ENCODE measurements around the gene KLHL29. TPM values are rescaled to one million over a fixed set of nuclear protein-coding genes. Genes with fewer than 3 reads are reported as not detected.
A peak's percentile ranks its signal among the peaks of the same experiment; 100 is the strongest.

KLHL29 gene
- polyA plus RNA-seq, 1 of the 3 experiments (the other 2 are of a cell fraction): 4.6 TPM

- TF ChIP-seq RFX5 (IDR thresholded peaks at IDR 0.05; ENCODE audit: low read length): no peak
- TF ChIP-seq EP300 (IDR thresholded peaks at IDR 0.05; ENCODE audit: borderline replicate concordance in 1 of 2, low read depth in 1 of 2, low read length in 1 of 2): peak in 1 of 2 experiments; percentile 73; a peak in 1 of 4 replicates
Measured at GRCh38 chr2:23698721-23699579, 314.0 kb downstream of the KLHL29 start (continued).

- no peaks in the 10 kb centered on the region for H3K9me2 ChIP-seq
Measured at GRCh38 chr2:23699580-23699925, 314.6 kb downstream of the KLHL29 start.

More at GRCh38 chr2:23699580-23699925, 314.6 kb downstream of the KLHL29 start:
- H3K27ac ChIP-seq (ENCODE audit: low read depth in 2 of 2, low read length in 1 of 2): peak overlapping the region in 1 of 2 experiments; percentile 97; a peak in 2 of 4 replicates
- H3K4me1 ChIP-seq (ENCODE audit: control insufficient read depth in 1 of 2, insufficient read depth in 2 of 2, low read depth in 1 of 2, low read length in 1 of 2): peaks cover 11 to 46% of the 10 kb centered on the region in 2 experiments; a peak in 3 of 4 replicates
- no peaks in the 10 kb centered on the region; the same call in 1 of the 2 replicates for H3K9me3 ChIP-seq
- peaks cover 3% of the 10 kb centered on the region for H3F3A ChIP-seq (replicated peaks; ENCODE audit: insufficient read depth)
- no peak overlapping the region; a peak in 1 of 4 replicates for H3K4me3 ChIP-seq (ENCODE audit: low read depth in 2 of 2, low read length in 1 of 2)
- TF ChIP-seq TCF12 (IDR thresholded peaks at IDR 0.05): no peak
- TF ChIP-seq USF1 (IDR thresholded peaks at IDR 0.05; ENCODE audit: borderline replicate concordance, low read depth): no peak
- no peak for TF ChIP-seq ELF1 (IDR thresholded peaks at IDR 0.05)
- no peak for TF ChIP-seq CTCF (IDR thresholded peaks at IDR 0.05)
- TF ChIP-seq SMC3 (IDR thresholded peaks at IDR 0.05; ENCODE audit: low read depth, low read length): no peak
- no peak for TF ChIP-seq PBX3 (IDR thresholded peaks at IDR 0.05)
- no peak for TF ChIP-seq POLR2AphosphoS5 (IDR thresholded peaks at IDR 0.05; ENCODE audit: low read depth, low read length)
- TF ChIP-seq RFX5 (IDR thresholded peaks at IDR 0.05; ENCODE audit: low read length): no peak
- no peak for TF ChIP-seq ZBTB33 (IDR thresholded peaks at IDR 0.05; ENCODE audit: borderline replicate concordance, low read depth)
- no peak for TF ChIP-seq IRF3 (IDR thresholded peaks at IDR 0.05; ENCODE audit: low read depth, low read length)
- no peak for DNase-seq
- H3K79me2 ChIP-seq (ENCODE audit: insufficient read depth): no peaks in the 10 kb centered on the region
- H3K27me3 ChIP-seq (ENCODE audit: insufficient read depth): no peaks in the 10 kb centered on the region
- H2AFZ ChIP-seq (ENCODE audit: low read depth): no peak overlapping the region
- H4K20me1 ChIP-seq (ENCODE audit: insufficient read depth): no peaks in the 10 kb centered on the region
- ChIA-PET CTCF (interaction anchor here (1.0 to 1.2 kb wide), 2 partner anchors 14 to 49 kb away, joined by 3 read pairs; no protein-coding TSS in a partner anchor), POLR2A (interaction anchor here (1.2 kb wide), 1 partner anchor 63 kb away, joined by 4 read pairs; no protein-coding TSS in a partner anchor)
- no peak overlapping the region for H3K9ac ChIP-seq
- H3K4me2 ChIP-seq: no peak overlapping the region
- 95% methylated on average over 5 of the region's 5 CpGs for WGBS (ENCODE audit: low lambda C conversion rate)
- peaks cover 8 to 14% of the 10 kb centered on the region in 2 experiments for H3K36me3 ChIP-seq (replicated peaks in 1 of 2; ENCODE audit: control insufficient read depth in 1 of 2, insufficient read depth in 2 of 2, low read length in 1 of 2)

Data from SK-N-SH (cell line).